Renal cortical epithelial cell (primary cell): ENCODE data around the gene KCNK16. TPM values are rescaled to one million over a fixed set of nuclear protein-coding genes. Genes with fewer than 3 reads are reported as not detected.
A peak's percentile ranks its signal among the peaks of the same experiment; 100 is the strongest.
"Not testable (repeated sequence)": the region's sequence is repeated elsewhere in the genome, so short reads cannot be mapped to it uniquely, and the experiment has no call there.

Source experiments
- DNase-seq: peaks from one replicate; pipeline ENCODE4 v3.0.0-alpha.2; 2011; ENCODE audit warnings: low read depth
- total RNA-seq: library from RNA; depleted of rRNA; stranded (reverse); fragments of >200 nt; gene quantifications from 2 replicates; pipeline ENCODE4 v1.2.3, GENCODE V29; 2014

Gene KCNK16
- total RNA-seq, 1 donor from 2014 or later: not detected

DNA sequence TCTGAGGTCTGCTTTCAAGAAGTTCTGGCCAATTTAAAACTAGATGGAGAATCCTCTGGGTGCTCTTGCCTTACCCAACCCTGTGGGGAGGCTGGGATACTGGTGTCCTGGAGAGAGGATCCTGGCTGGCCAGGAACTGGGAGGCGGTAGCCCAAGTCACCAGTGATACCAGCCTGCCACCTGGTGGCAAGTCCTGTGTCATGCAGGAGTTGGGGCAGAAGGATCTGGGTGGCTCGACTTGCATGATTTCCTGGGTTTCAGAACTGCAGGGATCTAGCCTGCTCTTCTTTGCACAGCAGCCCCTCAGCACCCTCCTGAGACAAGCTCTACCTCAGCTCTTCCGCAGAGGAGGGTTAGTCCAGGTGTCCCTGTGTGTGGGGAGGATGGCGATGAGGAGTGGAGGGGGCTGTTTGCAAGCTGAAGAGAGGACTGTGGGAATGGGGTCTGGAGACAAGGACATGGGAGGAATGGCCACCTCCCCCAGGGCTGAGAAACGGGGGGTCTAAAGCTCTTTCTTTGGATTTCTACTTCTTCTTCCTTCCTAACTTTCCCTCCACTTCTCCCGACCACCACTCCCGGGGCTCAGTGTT lies 12.5 kb downstream of the KCNK16 start:
- DNase-seq: peak; percentile 45

GRCh38 chr6:39307462-39307861 lies 15.0 kb downstream of the KCNK16 start:
- DNase-seq: no peak

- no peak for DNase-seq
Observed at GRCh38 chr6:39304951-39305350, 17.6 kb downstream of the KCNK16 start.

DNA sequence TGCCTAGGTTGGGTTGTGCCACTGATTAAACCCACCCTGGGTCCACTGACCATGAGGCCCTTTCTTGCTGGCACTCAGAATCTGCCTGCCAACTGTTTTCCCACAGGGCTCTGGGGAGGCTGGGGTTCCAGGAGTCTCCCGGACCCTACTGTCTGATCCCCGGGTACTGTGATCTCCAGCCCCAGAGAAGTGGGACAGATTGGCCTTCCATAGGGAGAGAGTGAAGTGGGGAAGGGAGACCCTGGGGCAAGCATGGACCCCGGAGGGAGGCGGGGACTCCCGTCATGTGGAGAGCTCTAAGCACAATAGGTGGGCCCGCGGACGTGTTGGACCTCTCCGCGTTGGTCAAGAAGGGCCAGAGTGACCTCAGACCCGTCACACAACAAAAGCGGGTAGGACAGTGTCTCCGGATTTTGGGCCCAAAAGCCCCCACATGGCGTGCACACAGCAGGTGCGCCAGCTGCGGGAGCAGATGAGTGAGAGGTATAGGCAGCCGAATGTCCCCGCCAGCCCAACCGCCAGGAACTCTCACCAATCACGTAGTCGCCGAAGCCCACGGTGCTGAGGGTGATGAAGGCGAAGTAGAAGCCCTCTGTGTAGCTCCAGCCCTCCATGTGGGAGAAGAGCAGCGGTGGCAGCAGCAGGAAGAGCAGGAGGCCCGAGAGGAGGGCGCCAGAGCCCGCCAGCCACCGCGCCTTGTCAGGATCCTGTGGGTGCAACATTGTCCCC lies 18.9 kb downstream of the KCNK16 start:
- no peak for DNase-seq

DNA sequence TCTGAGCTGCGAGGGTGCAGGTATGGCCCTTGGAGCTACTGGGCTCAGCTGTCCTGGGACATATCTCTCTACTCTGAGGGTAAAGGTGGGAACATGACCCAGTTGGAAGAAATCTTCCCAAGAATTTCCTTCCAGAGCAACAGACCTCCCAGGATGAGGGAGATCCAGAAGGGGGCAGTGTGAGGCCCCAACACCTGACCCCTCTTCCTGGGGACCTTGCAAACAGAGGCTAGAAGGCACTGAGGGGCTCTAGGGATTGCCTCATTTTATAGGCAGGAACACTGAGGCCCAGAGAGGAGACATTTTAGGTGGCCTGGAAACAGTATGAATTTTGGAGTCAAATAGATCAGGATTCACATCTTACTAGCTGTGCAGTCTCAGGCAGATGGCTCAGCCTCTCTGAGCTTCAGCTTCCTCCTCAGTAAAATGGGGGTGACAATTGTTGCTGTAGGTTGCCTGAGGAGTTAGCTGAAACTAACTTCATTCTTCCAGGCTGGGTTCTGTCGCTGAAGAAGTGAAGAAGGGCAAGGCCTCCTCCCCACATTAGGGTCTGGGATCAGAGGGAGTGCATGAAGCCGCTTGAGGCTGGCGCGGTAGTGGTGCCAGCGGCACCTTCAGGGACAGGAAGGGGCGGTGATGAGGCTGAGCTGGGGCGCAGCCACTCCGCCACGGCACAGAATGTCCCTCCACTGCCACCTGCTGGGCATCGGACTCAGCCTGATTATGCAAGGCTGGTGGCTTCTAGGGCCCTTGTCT lies 19.7 kb downstream of the KCNK16 start:
- DNase-seq: peak; percentile 49

GRCh38 chr6:39302011-39302410 lies 20.5 kb downstream of the KCNK16 start:
- no peak for DNase-seq

GRCh38 chr6:39301606-39302005 lies 20.9 kb downstream of the KCNK16 start:
- no peak for DNase-seq

DNA sequence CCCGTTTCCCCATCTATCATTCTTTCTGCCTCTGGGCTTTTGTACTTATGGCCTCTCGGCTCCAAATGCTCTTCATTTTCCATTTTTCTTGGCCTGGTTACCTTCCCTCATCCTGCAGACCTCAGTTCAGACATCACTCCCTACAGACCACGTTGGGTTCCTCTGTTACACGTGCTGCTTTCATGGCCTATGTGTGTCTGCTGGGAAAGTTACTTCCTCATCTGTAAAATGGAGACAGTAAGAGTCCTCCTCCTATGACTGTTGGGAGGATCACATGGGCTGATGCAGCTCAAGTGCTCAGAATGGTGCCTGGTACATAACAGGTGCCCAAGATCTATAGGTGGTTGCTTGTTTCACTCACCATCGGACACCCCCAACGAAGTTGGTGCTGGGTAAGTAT lies 21.8 kb downstream of the KCNK16 start:
- no peak for DNase-seq

DNA sequence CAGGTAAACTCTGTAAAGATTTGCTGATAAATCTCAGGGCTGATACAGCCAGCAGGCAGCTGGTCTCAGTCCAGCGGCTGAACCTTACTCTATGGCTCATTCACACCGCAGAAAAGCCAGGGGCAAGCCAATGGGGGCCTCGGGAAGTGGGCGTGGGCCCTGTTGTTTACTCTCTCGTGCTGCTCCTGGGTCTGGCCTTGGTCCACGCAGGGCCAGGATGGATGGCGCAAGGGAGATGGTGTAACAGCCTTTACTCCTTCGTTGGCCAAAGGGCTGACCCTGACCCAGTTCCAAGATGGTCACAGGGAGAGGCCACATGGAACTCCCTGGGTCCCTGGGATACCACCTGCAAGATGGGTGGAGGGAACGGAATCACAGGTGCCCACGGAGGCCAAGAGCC lies 24.4 kb downstream of the KCNK16 start:
- DNase-seq: peak; percentile 43

GRCh38 chr6:39296745-39297640 lies 25.5 kb downstream of the KCNK16 start:
- DNase-seq: peak; percentile 35

GRCh38 chr6:39295611-39296011 lies 26.9 kb downstream of the KCNK16 start:
- DNase-seq: no peak

- DNase-seq: no peak
Observed at GRCh38 chr6:39294899-39295298, 27.6 kb downstream of the KCNK16 start.

DNA sequence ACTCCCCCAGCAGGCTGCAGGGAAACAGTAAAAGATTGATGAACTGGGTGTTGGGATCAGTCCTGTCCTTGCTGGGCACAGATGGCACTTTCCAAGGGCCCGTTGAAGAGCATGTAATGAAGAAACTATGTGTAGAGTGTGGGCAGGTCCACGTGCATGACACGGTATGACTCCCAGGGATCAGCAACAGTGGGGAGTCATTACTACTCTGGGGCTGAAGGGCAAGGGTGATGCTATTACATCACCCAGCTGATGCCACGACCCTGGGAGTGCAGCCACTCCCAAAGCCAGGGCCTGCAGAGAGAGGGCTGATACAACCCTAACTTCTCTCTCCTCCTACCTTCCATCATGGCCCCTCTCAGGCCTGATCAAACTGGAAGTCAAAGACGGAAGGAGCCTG lies 28.4 kb downstream of the KCNK16 start:
- peak; percentile 36 for DNase-seq

GRCh38 chr6:39292637-39293036 lies 29.9 kb downstream of the KCNK16 start:
- no peak for DNase-seq

- DNase-seq: no peak
Observed at GRCh38 chr6:39289490-39289889, 33.0 kb downstream of the KCNK16 start.

DNA sequence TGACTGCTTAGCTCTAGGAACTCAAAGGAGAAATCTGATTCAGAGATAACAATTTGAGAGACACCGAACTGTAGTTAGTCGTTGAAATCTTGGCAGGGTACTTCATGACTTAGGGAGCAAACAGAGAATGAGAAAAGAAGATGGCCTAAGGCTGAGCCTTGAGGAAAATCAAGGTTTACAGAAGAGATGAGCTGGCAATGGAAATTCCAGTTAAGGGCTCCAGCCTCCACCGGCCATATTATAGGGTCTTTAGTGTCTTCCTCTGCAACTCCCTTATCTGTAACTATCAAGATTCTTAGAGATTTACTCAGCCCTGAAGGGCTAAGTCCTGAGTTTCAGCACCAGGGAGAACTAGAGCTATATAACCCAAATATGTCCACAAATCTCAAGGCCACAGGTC lies 34.9 kb downstream of the KCNK16 start:
- no peak for DNase-seq

DNA sequence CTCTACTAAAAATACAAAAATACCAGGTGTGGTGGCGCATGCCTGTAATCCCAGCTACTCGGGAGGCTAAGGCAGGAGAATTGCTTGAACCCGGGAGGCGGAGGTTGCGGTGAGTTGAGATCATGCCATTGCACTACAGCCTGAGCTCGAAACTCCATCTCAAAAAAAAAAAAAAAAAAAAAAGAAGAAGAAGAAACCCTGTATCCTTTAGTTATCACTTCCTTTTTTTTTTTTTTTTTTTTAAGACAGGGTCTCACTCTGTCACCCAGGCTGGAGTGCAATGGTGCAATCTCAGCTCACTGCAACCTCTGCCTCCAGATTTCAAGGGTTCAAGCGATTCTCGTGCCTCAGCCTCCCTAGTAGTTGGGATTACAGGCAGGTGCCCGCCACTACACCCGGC lies 35.9 kb downstream of the KCNK16 start:
- not testable (repeated sequence) for DNase-seq

GRCh38 chr6:39282774-39283173 lies 39.7 kb downstream of the KCNK16 start:
- DNase-seq: no peak

GRCh38 chr6:39281312-39281980 lies 41.1 kb downstream of the KCNK16 start:
- DNase-seq: peak; percentile 36

- peak; percentile 90 for DNase-seq
Observed at GRCh38 chr6:39280247-39280731, 42.2 kb downstream of the KCNK16 start.

DNA sequence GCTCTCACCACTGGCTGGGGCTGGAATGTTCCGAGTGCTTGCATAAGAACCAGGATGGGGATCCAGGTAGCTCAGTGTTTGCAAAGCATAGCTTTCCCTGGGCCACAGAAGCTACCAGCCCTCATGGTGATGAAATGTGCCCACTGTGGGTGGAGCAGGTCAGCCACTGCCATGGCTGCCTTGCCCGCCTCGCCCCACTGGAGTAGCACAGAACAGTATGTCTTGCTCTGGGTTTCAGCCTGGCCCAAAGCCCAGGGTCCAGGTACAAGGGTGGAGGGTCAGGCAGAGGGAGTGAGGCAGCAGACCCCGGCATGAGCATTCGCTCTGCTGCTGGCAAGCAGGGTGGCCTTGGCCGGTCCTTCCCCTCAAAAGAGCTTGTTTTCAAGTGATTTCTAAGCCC lies 43.0 kb downstream of the KCNK16 start:
- peak; percentile 57 for DNase-seq
